HepG2 (cell line): Measurements from ENCODE around the gene AGBL3. TPM values are rescaled to one million over a fixed set of nuclear protein-coding genes. Genes with fewer than 3 reads are reported as not detected.
A peak's percentile ranks its signal among the peaks of the same experiment; 100 is the strongest.

Experiments used
- AFF4 ChIP-seq: sonication (generic); formaldehyde crosslinking; IDR thresholded peaks from 2 replicates; pipeline ENCODE4 v1.4.0; 2020; ENCODE audit warnings: missing genetic modification reagents
- CHCHD3 ChIP-seq: sonication (generic); formaldehyde crosslinking; IDR thresholded peaks from 2 replicates; pipeline ENCODE4 v1.8.0; 2022; ENCODE audit warnings: mild to moderate bottlenecking, missing genetic modification reagents, moderate library complexity
- FOXK1 ChIP-seq: sonication (generic); formaldehyde crosslinking; IDR thresholded peaks from 2 replicates; pipeline ENCODE4 v1.4.0; 2020; ENCODE audit warnings: low read depth, missing genetic modification reagents, borderline replicate concordance
- GLMP ChIP-seq: sonication (generic); formaldehyde crosslinking; IDR thresholded peaks from 2 replicates; pipeline ENCODE4 v1.9.0; 2021; ENCODE audit warnings: missing genetic modification reagents, mild to moderate bottlenecking, borderline replicate concordance
- HHEX ChIP-seq: IDR thresholded peaks from 2 replicates; pipeline ENCODE4 v1.6.1; 2016; ENCODE audit warnings: control low read depth
- HNF1A ChIP-seq, 2 experiments: sonication (generic) in 1 of 2; formaldehyde crosslinking in 1 of 2; IDR thresholded peaks; 2 replicates each; pipeline versions ENCODE4 v1.4.0 to v1.6.1; 2016 to 2020; ENCODE audit warnings: borderline replicate concordance in 1 of 2, low read depth in 1 of 2, mild to moderate bottlenecking in 1 of 2, missing genetic modification reagents in 1 of 2
- IRX3 ChIP-seq: sonication (generic); formaldehyde crosslinking; IDR thresholded peaks from 2 replicates; pipeline ENCODE4 v1.8.1; 2023; ENCODE audit warnings: mild to moderate bottlenecking, low read depth, missing genetic modification reagents, borderline replicate concordance
- KDM1A ChIP-seq: IDR thresholded peaks from 2 replicates; pipeline ENCODE4 v1.6.1; 2016; ENCODE audit warnings: missing compliant biosample characterization
- KDM2A ChIP-seq: sonication (generic); formaldehyde crosslinking; IDR thresholded peaks from 2 replicates; pipeline ENCODE4 v1.4.0; 2020; ENCODE audit warnings: low read depth, missing genetic modification reagents, borderline replicate concordance
- NFE2 ChIP-seq: sonication (generic); formaldehyde crosslinking; IDR thresholded peaks from 2 replicates; pipeline ENCODE4 v1.4.0; 2020; ENCODE audit warnings: missing genetic modification reagents
- RNF2 ChIP-seq: fragments of 450-650 bp; conservative IDR thresholded peaks from 2 replicates; pipeline ENCODE4 v1.6.1; 2016; ENCODE audit warnings: low read depth
- ZNF30 ChIP-seq: sonication (generic); formaldehyde crosslinking; IDR thresholded peaks from 2 replicates; pipeline ENCODE4 v1.5.0; 2020; ENCODE audit warnings: mild to moderate bottlenecking, missing genetic modification reagents
- ZNF350 ChIP-seq: sonication (generic); formaldehyde crosslinking; IDR thresholded peaks from 2 replicates; pipeline ENCODE4 v1.4.0; 2020; ENCODE audit warnings: mild to moderate bottlenecking, low read depth, missing genetic modification reagents, borderline replicate concordance
- ZNF513 ChIP-seq: sonication (generic); formaldehyde crosslinking; conservative IDR thresholded peaks from 2 replicates; pipeline ENCODE4 v1.5.0; 2020; ENCODE audit warnings: missing genetic modification reagents
- ZNF879 ChIP-seq: sonication (generic); formaldehyde crosslinking; IDR thresholded peaks from 2 replicates; pipeline ENCODE4 v1.8.1; 2023; ENCODE audit warnings: missing genetic modification reagents
- ZSCAN12 ChIP-seq: sonication (generic); formaldehyde crosslinking; IDR thresholded peaks from 2 replicates; pipeline ENCODE4 v1.9.0; 2021; ENCODE audit warnings: mild to moderate bottlenecking, missing genetic modification reagents
- polyA plus RNA-seq, 8 experiments: library from polyadenylated mRNA; depleted of rRNA in 3 of 8; stranded (reverse) in 7 of 8; unstranded in 1 of 8; fragments of >200 nt; fragmentation: Illumina TruSeq in 4 of 8; extraction: Trizol in 4 of 8; gene quantifications; 2 replicates each; pipeline versions ENCODE4 v1.2.1 to v1.2.3, GENCODE V29; 2011 to 2016; ENCODE audit warnings: low read depth in 4 of 8, missing spikeins in 1 of 8, mixed read lengths in 1 of 8; ENCODE audit not compliant: insufficient read depth in 1 of 8
- total RNA-seq, 5 experiments: library from RNA; depleted of rRNA; stranded (reverse); fragments of >200 nt; fragmentation: Illumina TruSeq; extraction: Trizol; gene quantifications; 2 replicates each; pipeline ENCODE4 v1.2.3, GENCODE V29; 2016; ENCODE audit warnings: low read depth in 1 of 5

Gene AGBL3
- total and polyA plus RNA-seq, 2 of the 13 experiments (the other 11 are each of a cell fraction or from before 2014, with no cell fraction given), result 2.2 to 7.2 TPM

- peak; percentile 67; the same call in 1 of the 2 replicates for TF ChIP-seq AFF4 (CRISPR knock-in tag)
- peak; percentile 94; the same call in 1 of the 2 replicates for TF ChIP-seq KDM2A (CRISPR knock-in tag)
- no peak for TF ChIP-seq ZNF30 (CRISPR knock-in tag)
- TF ChIP-seq NFE2, result no peak
- no peak for TF ChIP-seq HHEX
- no peak for TF ChIP-seq ZSCAN12 (CRISPR knock-in tag)
- peak; percentile 89 for TF ChIP-seq ZNF350 (CRISPR knock-in tag)
- TF ChIP-seq FOXK1 (CRISPR knock-in tag), result peak; percentile 68; the same call in 1 of the 2 replicates
- TF ChIP-seq ZNF879 (CRISPR knock-in tag), result peak; percentile 89
- 0 out of 2 replicates have a peak, but pooled peaks have one; percentile 35 for TF ChIP-seq IRX3
- TF ChIP-seq GLMP, result no peak
- TF ChIP-seq RNF2, result no peak
- 0 out of 2 replicates have a peak, but pooled peaks have one; percentile 16 for TF ChIP-seq ZNF513 (CRISPR knock-in tag)
- no peak for TF ChIP-seq CHCHD3 (CRISPR knock-in tag)
- TF ChIP-seq KDM1A, result no peak
- TF ChIP-seq HNF1A (IDR thresholded peaks at IDR 0.05; ENCODE audit: low read depth), result peak; percentile 7; the same call in 1 of the 2 replicates
- peak; percentile 72 for TF ChIP-seq HNF1A (CRISPR knock-in tag; IDR thresholded peaks at IDR 0.05; ENCODE audit: borderline replicate concordance)
Observed at GRCh38 chr7:135170274-135170997, 184.1 kb downstream of the AGBL3 start, which contains the start of gene CYREN (continued).
